GM19372 (cell line): ENCODE results near the gene ARMC10.
"Not testable (repeated sequence)": the region's sequence is repeated elsewhere in the genome, so short reads cannot be mapped to it uniquely, and the experiment has no call there.

Experiments used
- ATAC-seq: cut with Tn5 transposase; IDR thresholded peaks from one replicate; pipeline ENCODE4 v1.9.1; 2021; ENCODE audit warnings: mild to moderate bottlenecking, low read depth, moderate library complexity; ENCODE audit not compliant: unreplicated experiment

ARMC10 gene

DNA sequence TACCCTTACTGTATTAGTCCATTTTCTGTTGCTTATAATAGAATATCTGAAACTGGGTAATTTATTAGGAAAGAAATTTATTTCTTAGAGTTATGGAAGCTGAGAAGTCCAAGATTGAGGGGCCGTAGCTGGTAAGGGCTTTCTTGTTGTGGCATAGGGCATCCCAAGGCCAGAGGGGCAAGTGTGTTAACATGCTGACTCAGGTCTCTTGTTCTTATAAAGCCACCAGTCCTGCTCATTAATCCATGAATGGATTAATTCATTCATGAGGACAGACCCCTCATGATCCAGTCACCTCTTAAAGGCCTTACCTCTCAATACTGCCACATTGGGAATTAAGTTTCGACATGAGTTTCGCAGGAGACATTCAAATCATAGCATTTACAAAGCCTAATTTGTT is 2.4 kb downstream of the ARMC10 start:
- no peak for ATAC-seq

DNA sequence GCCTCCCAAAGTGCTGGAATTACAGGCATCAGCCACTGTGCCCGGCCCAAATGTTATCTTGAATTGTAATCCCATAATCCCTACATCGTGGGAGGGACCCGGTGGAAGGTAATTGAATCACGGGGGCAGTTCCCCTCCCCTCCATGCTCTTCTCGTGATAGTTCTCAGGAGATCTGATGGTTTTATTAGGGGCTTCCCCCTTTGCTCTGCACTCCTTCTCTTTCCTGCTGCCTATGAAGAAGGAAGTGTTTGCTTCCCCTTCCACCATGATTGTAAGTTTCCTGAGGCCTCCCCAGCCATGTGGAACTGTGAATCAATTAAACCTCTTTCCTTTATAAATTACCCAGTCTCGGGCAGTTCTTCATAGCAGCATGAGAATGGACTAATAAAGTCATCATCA is 3.3 kb downstream of the ARMC10 start:
- ATAC-seq: not testable (repeated sequence)

DNA sequence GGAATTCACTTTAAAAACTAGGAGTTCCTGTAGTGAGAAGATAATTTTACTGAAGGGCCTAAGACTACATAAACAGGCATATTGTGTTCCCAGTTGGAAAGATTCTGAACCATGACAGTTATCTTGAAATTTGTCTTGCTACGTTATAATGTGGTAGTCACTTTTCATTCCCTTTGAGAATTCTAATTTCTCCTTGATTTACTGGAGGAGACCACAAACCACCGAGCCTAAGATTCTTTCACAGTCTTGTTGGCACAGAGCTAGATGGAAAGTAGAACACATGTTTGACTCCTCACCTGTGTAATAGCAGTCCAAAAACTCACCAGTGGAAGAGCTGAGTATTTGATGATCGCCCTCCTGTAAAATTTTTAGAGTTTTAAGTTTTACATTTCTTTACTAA is 4.9 kb downstream of the ARMC10 start:
- no peak for ATAC-seq

DNA sequence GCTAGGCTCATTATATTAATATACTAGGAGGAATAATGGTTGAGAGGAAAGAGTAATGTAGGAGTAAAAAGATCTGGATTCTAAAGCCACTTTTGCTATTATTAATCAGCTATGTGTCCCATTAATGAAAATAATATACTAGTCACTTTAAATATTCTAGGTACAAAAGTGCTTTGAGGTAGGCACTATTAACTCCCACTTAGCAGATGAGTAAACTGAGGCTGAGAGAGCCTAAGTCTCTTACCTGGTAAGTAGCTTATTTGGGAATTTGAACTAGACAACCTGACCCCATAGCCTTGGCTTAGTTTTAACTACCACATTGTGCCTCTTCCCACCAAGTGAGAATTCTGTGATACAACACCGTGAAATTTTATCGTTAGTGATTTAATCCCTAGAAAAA is 6.0 kb downstream of the ARMC10 start:
- no peak for ATAC-seq

DNA sequence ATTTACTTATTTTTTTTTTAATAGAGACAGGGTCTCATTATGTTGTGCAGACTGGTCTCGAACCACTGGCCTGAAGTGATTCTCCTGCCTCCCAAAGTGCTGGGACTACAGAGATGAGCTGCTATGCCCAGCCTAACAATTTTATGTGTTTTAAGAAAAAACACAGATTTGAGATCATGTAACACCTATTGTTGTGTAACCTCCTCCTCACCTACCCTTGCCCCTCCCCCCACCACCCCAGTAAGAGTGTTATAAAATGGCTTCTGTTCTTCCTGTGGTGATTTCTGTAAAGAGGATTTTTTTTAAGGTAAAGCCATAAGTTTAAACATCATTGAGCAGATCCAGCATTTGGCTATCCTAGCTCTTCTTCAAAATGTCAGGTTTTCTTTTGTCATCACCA is 7.6 kb downstream of the ARMC10 start:
- no peak for ATAC-seq

DNA sequence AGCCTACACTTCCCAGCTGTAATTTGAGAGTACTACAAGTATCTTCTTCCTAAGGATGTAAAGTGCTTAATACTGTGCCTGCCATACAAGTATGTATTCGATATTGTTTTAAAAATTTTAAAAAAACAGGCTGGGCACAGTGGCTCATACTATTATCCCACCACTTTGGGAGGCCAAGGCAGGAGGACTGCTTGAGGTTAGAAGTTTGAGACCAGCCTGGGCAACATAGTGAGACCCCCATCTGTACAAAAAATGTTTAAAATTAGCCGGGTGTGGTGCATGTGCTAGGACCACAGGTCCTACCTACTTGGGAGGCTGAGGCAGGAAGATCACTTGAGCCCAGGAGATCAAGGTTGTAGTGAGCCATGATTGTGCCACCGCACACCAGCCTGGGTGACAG is 8.3 kb downstream of the ARMC10 start:
- no peak for ATAC-seq

DNA sequence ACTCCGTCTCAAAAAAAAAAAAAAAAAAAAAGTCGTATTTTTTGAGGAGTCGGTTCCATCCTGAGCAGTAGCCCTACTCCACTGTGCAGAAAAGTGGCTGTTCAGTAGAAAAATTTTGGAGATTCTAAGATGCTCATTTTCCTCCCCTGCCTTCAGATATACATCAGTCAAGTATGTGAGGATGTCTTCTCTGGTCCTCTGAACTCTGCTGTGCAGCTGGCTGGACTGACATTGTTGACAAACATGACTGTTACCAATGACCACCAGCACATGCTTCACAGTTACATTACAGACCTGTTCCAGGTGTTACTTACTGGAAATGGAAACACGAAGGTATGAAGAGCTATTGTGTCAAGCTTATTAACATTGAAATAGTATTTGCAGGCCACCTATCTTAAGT is 17.4 kb downstream of the ARMC10 start:
- ATAC-seq: not testable (repeated sequence)

DNA sequence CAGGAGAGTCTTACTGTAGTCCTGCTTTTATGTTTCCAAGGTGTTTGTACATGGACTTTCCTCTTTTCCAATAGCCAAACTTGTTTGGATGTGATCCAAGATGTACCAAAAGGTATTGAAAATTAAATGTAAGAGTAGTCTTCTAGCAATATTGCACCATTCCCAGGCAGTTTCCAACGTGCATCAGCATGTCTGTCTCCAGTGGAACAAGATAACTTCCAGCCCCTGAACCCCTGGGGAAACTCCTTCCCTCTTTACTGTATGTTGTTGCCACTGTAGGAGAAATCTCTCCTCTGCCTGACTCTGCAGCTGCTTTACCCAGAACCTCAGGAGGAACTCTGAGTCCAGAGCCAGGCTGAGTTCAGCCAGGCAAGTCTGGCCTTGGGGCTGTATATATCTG is 18.5 kb downstream of the ARMC10 start:
- ATAC-seq: no peak

DNA sequence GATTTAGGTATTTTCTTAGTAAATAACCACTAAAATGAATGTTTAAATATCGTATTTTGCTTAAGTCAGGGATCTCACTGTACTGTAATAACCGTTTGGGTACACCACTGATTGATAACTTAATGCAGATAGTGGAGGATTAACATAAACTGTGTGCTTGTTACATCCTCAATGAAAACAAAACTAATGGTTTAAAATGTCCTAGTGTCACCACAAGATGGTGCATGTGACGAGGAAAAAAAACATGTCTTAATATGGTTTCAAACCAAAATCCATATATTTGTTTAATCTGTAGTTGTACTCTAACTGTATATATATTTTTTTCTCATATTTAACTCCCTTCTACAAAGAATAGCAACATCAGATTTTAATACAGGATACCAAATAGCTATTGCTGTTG is 19.2 kb downstream of the ARMC10 start:
- no peak for ATAC-seq

DNA sequence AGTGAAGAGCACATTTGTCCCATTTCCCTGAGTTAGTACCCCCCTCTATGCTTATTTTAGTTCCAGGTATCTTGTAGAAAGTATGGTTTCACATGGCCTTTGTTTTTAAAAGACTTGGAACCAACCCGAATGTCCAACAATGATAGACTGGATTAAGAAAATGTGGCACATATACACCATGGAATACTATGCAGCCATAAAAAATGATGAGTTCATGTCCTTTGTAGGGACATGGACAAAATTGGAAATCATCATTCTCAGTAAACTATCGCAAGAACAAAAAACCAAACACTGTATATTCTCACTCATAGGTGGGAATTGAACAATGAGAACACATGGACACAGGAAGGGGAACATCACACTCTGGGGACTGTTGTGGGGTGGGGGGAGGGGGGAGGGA is 20.6 kb downstream of the ARMC10 start:
- ATAC-seq: not testable (repeated sequence)

DNA sequence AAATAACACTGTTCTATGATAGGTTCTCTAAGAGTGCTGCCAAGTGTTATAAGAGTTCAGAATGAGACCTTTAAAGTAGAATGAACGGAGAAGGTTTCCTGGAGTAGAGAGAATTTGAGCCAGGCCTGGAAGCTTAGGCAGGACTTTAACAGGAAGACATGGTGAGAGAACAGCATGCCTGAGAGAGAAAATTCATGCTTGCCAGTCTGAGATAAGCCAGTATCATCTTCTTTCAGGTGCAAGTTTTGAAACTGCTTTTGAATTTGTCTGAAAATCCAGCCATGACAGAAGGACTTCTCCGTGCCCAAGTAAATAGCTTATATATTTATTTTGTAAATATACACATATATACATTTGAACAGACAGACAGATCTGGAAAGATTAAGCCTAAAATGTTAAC is 22.1 kb downstream of the ARMC10 start:
- no peak for ATAC-seq

DNA sequence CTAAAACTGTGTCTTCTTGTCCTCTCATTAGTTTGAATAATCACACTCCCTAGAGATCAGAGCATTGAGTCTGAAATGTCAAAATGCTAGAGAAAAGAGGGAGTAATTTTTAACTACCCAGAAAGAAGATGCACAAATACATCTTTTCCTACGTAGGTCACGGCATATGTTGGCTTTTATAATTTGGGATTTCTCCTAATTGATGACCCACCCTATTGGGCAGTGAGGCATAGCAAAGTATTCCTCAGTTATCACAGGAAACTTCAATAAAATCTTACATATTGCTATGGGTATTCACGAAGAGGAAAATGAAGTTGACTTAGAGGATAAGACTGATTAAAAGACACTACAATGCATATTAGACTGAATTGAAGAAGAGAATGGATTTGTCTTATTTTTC is 25.4 kb downstream of the ARMC10 start:
- no peak for ATAC-seq

DNA sequence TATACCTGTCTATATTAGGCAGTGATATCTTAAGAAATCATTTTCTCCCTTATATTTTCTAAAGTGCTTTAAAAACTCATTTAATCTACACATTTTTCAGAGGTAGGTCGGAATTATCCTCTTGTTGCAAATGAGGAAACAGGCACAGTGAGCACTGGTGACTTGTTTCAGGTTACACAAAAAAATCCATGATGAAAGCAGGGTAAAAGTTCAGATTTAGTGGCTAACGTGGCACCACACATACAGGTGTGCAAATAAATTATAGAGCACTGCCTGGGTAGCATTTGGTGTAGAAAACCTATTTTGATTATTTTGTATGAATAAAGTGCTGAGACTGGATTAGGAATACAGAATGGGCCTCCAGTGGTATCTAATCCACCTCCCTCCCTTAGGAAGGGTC is 26.6 kb downstream of the ARMC10 start:
- ATAC-seq: no peak

DNA sequence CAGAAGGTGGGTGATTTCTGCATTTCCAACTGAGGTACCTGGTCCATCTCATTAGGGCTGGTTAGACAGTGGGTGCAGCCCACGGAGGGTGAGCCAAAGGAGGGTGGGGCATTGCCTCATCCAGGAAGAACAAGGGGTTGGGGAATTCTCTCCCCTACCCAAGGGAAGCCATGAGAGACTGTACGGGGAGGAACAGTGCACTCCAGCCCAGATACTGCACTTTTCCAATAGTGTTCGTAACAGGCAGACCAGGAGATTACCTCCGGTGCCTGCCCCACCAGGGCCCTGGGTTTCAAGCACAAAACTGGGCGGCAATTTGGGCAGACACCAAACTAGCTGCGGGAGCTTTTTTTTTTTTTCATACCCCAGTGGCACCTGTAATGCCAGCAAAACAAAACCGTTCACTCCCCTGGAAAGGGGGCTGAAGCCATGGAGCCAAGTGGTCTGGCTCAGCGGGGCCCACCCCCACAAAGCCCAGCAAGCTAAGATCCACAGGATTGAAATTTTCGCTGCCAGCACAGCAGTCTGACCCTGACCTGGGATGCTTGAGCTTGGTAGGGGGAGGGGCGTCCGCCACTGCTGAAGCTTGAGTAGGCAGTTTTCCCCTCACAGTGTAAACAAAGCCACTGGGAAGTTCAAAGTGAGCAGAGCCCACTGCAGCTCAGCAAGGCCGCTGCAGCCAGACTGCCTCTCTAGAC is 31.2 kb downstream of the ARMC10 start:
- ATAC-seq: no peak

DNA sequence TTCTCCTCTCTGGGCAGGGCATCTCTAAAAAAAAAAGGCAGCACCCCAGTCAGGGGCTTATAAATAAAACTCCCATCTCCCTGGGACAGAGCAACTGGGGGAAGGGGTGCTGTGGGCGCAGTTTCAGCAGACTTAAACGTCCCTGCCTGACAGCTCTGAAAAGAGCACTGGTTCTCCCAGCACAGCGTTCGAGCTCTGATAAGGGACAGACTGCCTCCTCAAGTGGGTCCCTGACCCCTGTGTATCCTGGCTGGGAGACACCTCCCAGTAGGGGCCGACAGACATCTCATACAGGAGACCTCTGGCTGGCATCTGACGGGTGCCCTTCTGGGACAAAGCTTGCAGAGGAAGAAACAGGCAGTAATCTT is 31.7 kb downstream of the ARMC10 start:
- not testable (repeated sequence) for ATAC-seq

DNA sequence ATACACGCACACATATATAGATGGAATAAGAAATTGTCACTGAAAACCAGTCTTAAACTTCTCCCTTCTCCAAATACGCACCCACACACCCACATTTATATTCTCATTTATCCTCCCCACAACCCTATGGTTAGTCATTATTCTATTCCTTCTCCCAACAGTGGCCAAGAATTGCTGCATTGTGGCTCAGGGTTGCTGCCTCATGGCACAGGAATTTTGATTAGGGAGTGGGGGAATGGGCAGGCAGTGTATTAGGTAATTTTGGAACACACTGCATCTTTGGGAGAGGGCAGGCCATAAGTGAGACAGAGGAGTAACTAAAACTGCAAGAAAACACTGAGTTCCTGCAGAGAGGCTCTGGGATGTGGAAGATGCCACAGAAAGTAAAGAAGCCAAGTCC is 38.2 kb downstream of the ARMC10 start:
- ATAC-seq: no peak

DNA sequence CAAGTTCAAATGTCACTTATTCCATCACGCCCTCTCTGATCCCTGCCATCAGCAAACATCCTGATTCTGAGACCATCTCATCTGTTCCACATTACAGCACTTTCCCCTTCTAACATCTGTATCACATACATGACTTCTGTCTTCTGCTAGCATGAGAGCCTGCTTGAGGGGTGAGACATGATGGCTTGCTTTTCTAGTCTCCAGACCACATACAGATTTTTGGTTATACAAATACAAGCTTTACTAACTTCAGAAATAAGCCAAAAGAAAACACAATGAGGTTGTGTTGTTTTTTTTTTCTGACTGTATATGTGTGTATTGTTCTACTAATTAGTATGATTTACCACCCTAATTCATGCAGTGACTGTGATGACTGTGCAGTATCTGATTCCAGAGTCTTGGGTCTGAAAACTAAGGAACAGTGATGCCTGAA is 39.7 kb downstream of the ARMC10 start:
- ATAC-seq: no peak

DNA sequence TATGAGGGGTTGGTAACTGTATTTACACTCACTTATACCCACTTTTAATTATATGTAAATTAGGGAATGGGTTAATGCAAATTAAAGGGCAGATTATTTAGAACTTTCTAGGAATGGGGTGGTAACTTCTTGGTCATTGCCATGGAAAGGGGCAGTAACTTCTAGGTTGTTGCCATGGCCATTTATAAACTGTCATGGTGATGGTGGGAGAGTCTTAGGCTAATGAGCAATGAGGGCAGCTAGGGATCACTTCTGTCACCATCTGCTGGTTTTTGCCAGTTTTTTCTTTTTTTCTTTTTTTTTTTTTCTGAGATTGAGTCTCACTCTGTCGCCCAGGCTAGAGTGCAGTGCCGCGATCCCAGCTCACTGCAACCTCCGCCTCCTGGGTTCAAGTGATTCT is 40.8 kb downstream of the ARMC10 start:
- ATAC-seq: no peak

DNA sequence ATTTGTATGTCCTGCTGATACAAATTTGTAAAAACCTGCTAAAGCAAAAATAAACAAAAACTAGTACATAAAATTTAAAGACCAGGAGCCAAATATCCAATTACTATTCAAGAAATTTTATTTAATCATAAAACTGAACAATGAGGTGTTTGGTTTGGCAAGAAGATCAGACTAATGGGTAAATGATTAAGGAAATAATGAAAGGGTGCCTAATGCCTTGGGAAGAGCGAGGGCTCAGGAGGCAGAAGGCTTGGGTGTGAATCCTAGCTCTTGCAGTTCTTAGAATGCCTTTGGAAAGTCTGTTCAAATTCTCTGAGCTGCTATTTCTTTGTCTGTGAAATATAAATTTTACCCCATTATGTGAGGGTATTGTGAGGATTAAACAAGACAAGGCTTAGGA is 41.6 kb downstream of the ARMC10 start:
- ATAC-seq: no peak

DNA sequence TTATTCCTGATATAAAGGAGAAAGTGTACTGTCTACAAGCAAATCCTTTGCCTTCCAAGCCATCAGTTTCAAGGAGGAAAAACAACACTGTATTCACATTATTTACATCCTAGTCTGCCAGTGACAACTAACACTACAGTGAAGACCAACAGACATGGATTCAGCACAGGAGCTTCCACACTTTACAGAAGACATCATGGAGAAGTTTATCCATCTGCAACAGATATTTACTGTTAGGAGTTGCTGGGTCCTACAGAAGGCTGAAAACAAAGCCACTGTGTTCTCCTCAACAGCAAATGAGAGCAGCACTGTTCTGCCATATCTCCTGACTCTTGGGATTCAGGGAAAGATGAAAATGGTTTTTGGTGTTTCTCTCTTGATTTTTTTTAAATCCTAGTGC is 42.1 kb downstream of the ARMC10 start:
- ATAC-seq: no peak

DNA sequence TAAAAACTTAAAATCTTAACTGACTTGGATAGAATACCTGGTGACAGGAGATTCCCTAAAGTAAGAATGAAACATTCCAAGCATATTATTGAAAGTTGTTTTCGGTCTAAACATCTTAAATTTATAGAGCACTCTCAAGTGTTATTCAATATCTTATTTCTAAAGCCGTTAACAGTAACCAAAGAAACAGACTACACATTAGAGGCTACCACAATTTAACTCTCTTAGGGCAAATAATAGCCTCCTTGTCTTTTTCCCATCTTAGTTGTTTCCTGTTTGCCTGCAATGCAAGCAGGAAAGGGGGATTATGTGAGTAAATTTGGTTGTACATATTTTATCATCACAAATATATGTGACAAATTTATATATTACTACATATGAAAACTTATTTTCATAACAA is 42.5 kb downstream of the ARMC10 start:
- ATAC-seq: no peak

DNA sequence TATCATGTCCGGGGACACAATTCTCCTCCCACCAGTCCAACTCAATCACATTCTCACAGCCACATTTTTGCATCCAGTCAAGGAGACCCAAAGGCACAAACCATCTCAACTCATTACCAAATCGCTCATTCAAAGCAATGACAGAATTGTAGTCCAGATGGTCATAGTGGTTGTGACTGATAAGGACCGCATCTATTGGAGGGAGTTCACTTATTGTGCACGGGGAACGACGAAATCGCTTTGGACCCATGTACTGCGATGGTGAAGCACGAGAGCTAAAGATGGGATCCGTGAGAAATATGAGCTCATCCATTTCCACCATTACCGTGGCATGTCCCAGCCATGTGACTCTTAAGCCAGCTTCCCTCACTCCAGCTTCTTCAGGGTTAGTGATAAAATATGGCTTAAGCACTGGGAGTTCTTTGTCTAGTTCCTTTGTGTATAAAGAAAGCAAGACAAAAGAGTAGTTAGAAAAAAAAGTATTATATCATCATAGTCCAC is 44.9 kb downstream of the ARMC10 start:
- no peak for ATAC-seq

DNA sequence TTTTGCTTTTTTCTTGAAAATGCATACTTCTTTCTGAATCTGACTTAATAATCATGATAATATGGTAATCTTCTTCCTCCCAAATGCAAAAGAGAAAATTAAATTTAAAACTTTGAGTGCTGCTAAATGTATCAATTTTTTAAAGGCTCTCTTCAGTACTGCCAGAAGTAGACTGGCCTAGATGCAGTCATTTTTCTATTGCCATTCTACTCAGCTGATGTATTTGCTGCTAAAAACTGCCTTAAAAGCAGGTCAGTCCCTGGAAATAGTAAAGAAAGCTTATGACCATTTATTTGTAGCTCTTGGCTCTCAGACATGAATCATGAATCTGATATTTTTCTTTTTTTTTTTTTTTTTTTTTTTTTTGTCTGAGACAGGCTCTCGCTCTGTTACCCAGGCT is 45.4 kb downstream of the ARMC10 start:
- no peak for ATAC-seq
